Choroid plexus epithelial cell (primary cell): Measurements from ENCODE around the gene SLC25A41.
A peak's percentile ranks its signal among the peaks of the same experiment; 100 is the strongest.

Experiments used
- DNase-seq: peaks from one replicate; pipeline ENCODE4 v3.0.0-alpha.2; 2010; ENCODE audit warnings: low read depth
- H3K4me3 ChIP-seq: 2 replicates; pipeline ENCODE4 v1.5.1; 2011; ENCODE audit warnings: low read depth, mild to moderate bottlenecking, control low read depth, low read length, moderate library complexity
- CTCF ChIP-seq: conservative IDR thresholded peaks from 2 replicates; pipeline ENCODE4 v1.5.1; 2011; ENCODE audit warnings: low read depth, mild to moderate bottlenecking, control low read depth, inconsistent platforms, low read length, moderate library complexity

The SLC25A41 gene

GRCh38 chr19:6392221-6393073, 41.1 kb downstream of the SLC25A41 start:
- H3K4me3 ChIP-seq, result peak overlapping the region; percentile 93
- no peak for DNase-seq

GRCh38 chr19:6387372-6387771, 46.2 kb downstream of the SLC25A41 start:
- DNase-seq, result no peak
- TF ChIP-seq CTCF, result no peak
- no peak overlapping the region for H3K4me3 ChIP-seq

More at GRCh38 chr19:6392221-6393073, 41.1 kb downstream of the SLC25A41 start:
- no peak for TF ChIP-seq CTCF

- no peak for DNase-seq
- no peak overlapping the region for H3K4me3 ChIP-seq
- TF ChIP-seq CTCF, result no peak
These were observed 49.2 kb downstream of the SLC25A41 start for GRCh38 chr19:6384381-6384780.

- no peak for TF ChIP-seq CTCF
- DNase-seq, result no peak
- H3K4me3 ChIP-seq, result no peak overlapping the region
These were observed 50.4 kb downstream of the SLC25A41 start for GRCh38 chr19:6383188-6383587.

GRCh38 chr19:6381030-6381750, 52.4 kb downstream of the SLC25A41 start:
- no peak overlapping the region for H3K4me3 ChIP-seq
- DNase-seq, result no peak
- no peak for TF ChIP-seq CTCF

- H3K4me3 ChIP-seq, result no peak overlapping the region
- DNase-seq, result no peak
- TF ChIP-seq CTCF, result no peak
These were observed 53.8 kb downstream of the SLC25A41 start for GRCh38 chr19:6379744-6380143.

- no peak overlapping the region for H3K4me3 ChIP-seq
- DNase-seq, result no peak
- no peak for TF ChIP-seq CTCF
These were observed 55.1 kb downstream of the SLC25A41 start for GRCh38 chr19:6378486-6378885.
